ENCODE results near the gene ATP5ME.

- TF ChIP-seq SUZ12 (IDR thresholded peaks at IDR 0.05; ENCODE audit: extremely low read depth, insufficient read depth, insufficient read length) (no peak), YY1 (IDR thresholded peaks at IDR 0.05; ENCODE audit: insufficient read depth, insufficient read length) (no peak)
Measured at GRCh38 chr4:679104-679481, 5.0 kb upstream of the ATP5ME start.
